ENCODE data around the gene FKBP4. TPM values are rescaled to one million over a fixed set of nuclear protein-coding genes. Genes with fewer than 3 reads are reported as not detected.
"Not testable (repeated sequence)": the region's sequence is repeated elsewhere in the genome, so short reads cannot be mapped to it uniquely, and the experiment has no call there.

FKBP4 gene
- total and polyA plus RNA-seq, 8 donors, result 25.3 to 57.2 (median 44.5) TPM

- H3K9me3 ChIP-seq, result no peaks in the 10 kb centered on the region
- no peaks in the 10 kb centered on the region for H3K27me3 ChIP-seq
- H3K27ac ChIP-seq, result no peak overlapping the region
- no peaks in the 10 kb centered on the region for H3K36me3 ChIP-seq
- TF ChIP-seq POLR2AphosphoS5 (IDR thresholded peaks at IDR 0.05) (no peak), POLR2A (IDR thresholded peaks at IDR 0.05) (no peak), EP300 (IDR thresholded peaks at IDR 0.05) (no peak)
- TF ChIP-seq, protein P1, sequence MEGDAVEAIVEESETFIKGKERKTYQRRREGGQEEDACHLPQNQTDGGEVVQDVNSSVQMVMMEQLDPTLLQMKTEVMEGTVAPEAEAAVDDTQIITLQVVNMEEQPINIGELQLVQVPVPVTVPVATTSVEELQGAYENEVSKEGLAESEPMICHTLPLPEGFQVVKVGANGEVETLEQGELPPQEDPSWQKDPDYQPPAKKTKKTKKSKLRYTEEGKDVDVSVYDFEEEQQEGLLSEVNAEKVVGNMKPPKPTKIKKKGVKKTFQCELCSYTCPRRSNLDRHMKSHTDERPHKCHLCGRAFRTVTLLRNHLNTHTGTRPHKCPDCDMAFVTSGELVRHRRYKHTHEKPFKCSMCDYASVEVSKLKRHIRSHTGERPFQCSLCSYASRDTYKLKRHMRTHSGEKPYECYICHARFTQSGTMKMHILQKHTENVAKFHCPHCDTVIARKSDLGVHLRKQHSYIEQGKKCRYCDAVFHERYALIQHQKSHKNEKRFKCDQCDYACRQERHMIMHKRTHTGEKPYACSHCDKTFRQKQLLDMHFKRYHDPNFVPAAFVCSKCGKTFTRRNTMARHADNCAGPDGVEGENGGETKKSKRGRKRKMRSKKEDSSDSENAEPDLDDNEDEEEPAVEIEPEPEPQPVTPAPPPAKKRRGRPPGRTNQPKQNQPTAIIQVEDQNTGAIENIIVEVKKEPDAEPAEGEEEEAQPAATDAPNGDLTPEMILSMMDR (IDR thresholded peaks at IDR 0.05), result no peak
- H3K4me3 ChIP-seq, result no peak overlapping the region
- H3K4me1 ChIP-seq, result peaks cover under 1 to 9% (median 5%) of the 10 kb centered on the region in 4 donors
- intact Hi-C loops (cut with DNase I; ENCODE audit: low total_unique reads), result no loop called here
- 64 to 77% (median 73%) methylated on average over 6 to 11 of the region's 11 CpGs for WGBS, 5 donors
- DNase-seq, result peak in 1 of 2 donors; percentile 41
Observed at GRCh38 chr12:2769866-2770533, 24.8 kb upstream of the FKBP4 start.

- H3K4me3 ChIP-seq; H3K9me3 ChIP-seq; intact Hi-C loops (cut with DNase I; ENCODE audit: low total_unique reads); H3K4me1 ChIP-seq; DNase-seq; H3K27me3 ChIP-seq; H3K36me3 ChIP-seq; H3K27ac ChIP-seq: not testable (repeated sequence)
- 91 to 100% (median 98%) methylated on average over 3 of the region's 3 CpGs for WGBS, 5 donors
Observed at GRCh38 chr12:2770544-2770943, 24.2 kb upstream of the FKBP4 start.

DNA sequence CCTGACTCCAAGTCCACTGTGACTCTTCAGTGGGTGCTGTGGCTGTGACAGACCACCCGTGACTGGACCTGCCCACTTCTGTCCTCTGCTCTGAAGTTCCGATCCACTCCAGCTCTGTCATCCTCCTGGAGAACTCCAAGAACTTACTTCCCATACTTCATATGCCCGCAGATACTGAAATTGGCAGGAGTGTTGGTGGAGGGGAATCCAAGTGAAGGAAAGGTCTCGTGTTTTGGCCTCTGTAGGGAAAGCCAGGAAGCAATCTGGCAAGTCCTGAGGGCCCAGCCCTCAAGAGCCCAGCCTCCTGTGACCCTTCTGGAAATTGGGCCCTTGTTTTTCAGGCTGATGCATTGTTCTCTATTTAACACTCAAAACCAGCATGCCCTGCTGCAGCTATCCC is 22.4 kb upstream of the FKBP4 start:
- Histone ChIP-seq H3K4me3 (no peak overlapping the region), H3K9me3 (no peaks in the 10 kb centered on the region), H3K4me1 (no peaks in the 10 kb centered on the region), H3K27ac (no peak overlapping the region), H3K36me3 (no peaks in the 10 kb centered on the region), H3K27me3 (peaks cover 0 to 4% (median 0%) of the 10 kb centered on the region in 3 donors)
- DNase-seq, result no peak
- intact Hi-C loops (cut with DNase I; ENCODE audit: low total_unique reads), result no loop called here
- WGBS, 5 donors, result 61 to 81% (median 71%) methylated on average over 3 to 4 of the region's 4 CpGs
- TF ChIP-seq POLR2A (IDR thresholded peaks at IDR 0.05) (no peak), EP300 (IDR thresholded peaks at IDR 0.05) (no peak), POLR2AphosphoS5 (IDR thresholded peaks at IDR 0.05) (no peak)
- TF ChIP-seq, protein P1 (IDR thresholded peaks at IDR 0.05), result no peak

- Histone ChIP-seq H3K4me3 (no peak overlapping the region), H3K4me1 (no peaks in the 10 kb centered on the region), H3K9me3 (no peaks in the 10 kb centered on the region), H3K36me3 (no peaks in the 10 kb centered on the region), H3K27ac (no peak overlapping the region), H3K27me3 (peaks cover 0 to 4% (median 0%) of the 10 kb centered on the region in 3 donors)
- no peak for DNase-seq
- TF ChIP-seq EP300 (IDR thresholded peaks at IDR 0.05) (no peak), POLR2A (IDR thresholded peaks at IDR 0.05) (no peak), POLR2AphosphoS5 (IDR thresholded peaks at IDR 0.05) (no peak)
- TF ChIP-seq, protein P1 (IDR thresholded peaks at IDR 0.05), result no peak
- WGBS, 5 donors, result 78 to 82% (median 79%) methylated on average over 19 of the region's 19 CpGs
- intact Hi-C loops (cut with DNase I; ENCODE audit: low total_unique reads), result no loop called here
Observed at GRCh38 chr12:2773199-2773875, 21.4 kb upstream of the FKBP4 start.

- TF ChIP-seq POLR2A (IDR thresholded peaks at IDR 0.05), result no peak
- TF ChIP-seq EP300 (IDR thresholded peaks at IDR 0.05), result no peak
- TF ChIP-seq, protein P1 (IDR thresholded peaks at IDR 0.05), result no peak
- TF ChIP-seq POLR2AphosphoS5 (IDR thresholded peaks at IDR 0.05), result no peak
- DNase-seq, result peak in 1 of 2 donors; percentile 83
- no peaks in the 10 kb centered on the region for H3K4me1 ChIP-seq
- no peak overlapping the region for H3K4me3 ChIP-seq
- H3K36me3 ChIP-seq, result no peaks in the 10 kb centered on the region
- WGBS, 5 donors, result 49 to 71% (median 64%) methylated on average over 7 to 8 of the region's 8 CpGs
- H3K9me3 ChIP-seq, result no peaks in the 10 kb centered on the region
- H3K27ac ChIP-seq, result no peak overlapping the region
- H3K27me3 ChIP-seq, result peaks cover 0 to 4% (median 0%) of the 10 kb centered on the region in 3 donors
- intact Hi-C loops (cut with DNase I; ENCODE audit: low total_unique reads), result no loop called here
Observed at GRCh38 chr12:2775431-2775830, 19.3 kb upstream of the FKBP4 start.

Data from stomach (tissue), 9 donors.